Neural cell (in vitro differentiated cells): ENCODE data around the gene APRT. TPM values are rescaled to one million over a fixed set of nuclear protein-coding genes. Genes with fewer than 3 reads are reported as not detected.
"Not testable (repeated sequence)": the region's sequence is repeated elsewhere in the genome, so short reads cannot be mapped to it uniquely, and the experiment has no call there.

Experiments used
- H2AFZ ChIP-seq: fragments of 200-600, 300-800 bp; sonication (generic), shearing (Covaris generic); 2 replicates; pipeline ENCODE4 v1.6.0; 2014; ENCODE audit warnings: low read depth, mild to moderate bottlenecking, antibody characterized with exemption, low read length, moderate library complexity
- H3F3A ChIP-seq: fragments of 200-600 bp; shearing (Covaris generic); 2 replicates; pipeline ENCODE4 v1.6.1; 2016; ENCODE audit warnings: mild to moderate bottlenecking, moderate library complexity, mixed read lengths, antibody characterized with exemption, low read length; ENCODE audit not compliant: insufficient read depth, poor library complexity, severe bottlenecking
- H3K27ac ChIP-seq: fragments of 200-600, 300-800 bp; sonication (generic), shearing (Covaris generic); 2 replicates; pipeline ENCODE4 v1.5.1; 2014; ENCODE audit warnings: mild to moderate bottlenecking, low read length, moderate library complexity
- H3K27me3 ChIP-seq: fragments of 300-800, 200-600 bp; sonication (generic), shearing (Covaris generic); 2 replicates; pipeline ENCODE4 v1.6.0; 2014; ENCODE audit warnings: mild to moderate bottlenecking, low read depth, low read length, moderate library complexity; ENCODE audit not compliant: insufficient read depth
- H3K36me3 ChIP-seq: fragments of 300-800, 200-600 bp; sonication (generic), shearing (Covaris generic); 2 replicates; pipeline ENCODE4 v1.5.1; 2014; ENCODE audit warnings: mild to moderate bottlenecking, antibody characterized with exemption, low read length, moderate library complexity; ENCODE audit not compliant: insufficient read depth
- H3K4me2 ChIP-seq: fragments of 300-800, 200-600 bp; sonication (generic), shearing (Covaris generic); 2 replicates; pipeline ENCODE4 v1.6.0; 2014; ENCODE audit warnings: mild to moderate bottlenecking, low read length
- H3K4me3 ChIP-seq: fragments of 300-800, 200-600 bp; sonication (generic), shearing (Covaris generic); 2 replicates; pipeline ENCODE4 v1.5.1; 2014; ENCODE audit warnings: mild to moderate bottlenecking, low read length, moderate library complexity
- H3K79me2 ChIP-seq: fragments of 200-600 bp; shearing (Covaris generic); replicated peaks from 2 replicates; pipeline ENCODE4 v1.6.0; 2014; ENCODE audit warnings: mild to moderate bottlenecking, low read length, moderate library complexity; ENCODE audit not compliant: insufficient read depth
- H3K9ac ChIP-seq: fragments of 300-800, 200-600 bp; sonication (generic), shearing (Covaris generic); 2 replicates; pipeline ENCODE4 v1.6.1; 2016; ENCODE audit warnings: mild to moderate bottlenecking, low read length, mixed read lengths
- H3K9me2 ChIP-seq: fragments of 200-600 bp; shearing (Covaris generic); 2 replicates; pipeline ENCODE4 v1.6.1; 2016; ENCODE audit warnings: mild to moderate bottlenecking, low read length, mixed read lengths; ENCODE audit not compliant: insufficient read depth
- H3K9me3 ChIP-seq: fragments of 200-600, 300-800 bp; sonication (generic), shearing (Covaris generic); 2 replicates; pipeline ENCODE4 v1.6.1; 2016; ENCODE audit warnings: mild to moderate bottlenecking, mixed run types, low read length, moderate library complexity, mixed read lengths
- H4K20me1 ChIP-seq: fragments of 200-600 bp; shearing (Covaris generic); 2 replicates; pipeline ENCODE4 v1.6.1; 2016; ENCODE audit warnings: mild to moderate bottlenecking, mixed run types; ENCODE audit not compliant: insufficient read depth
- EP300 ChIP-seq: fragments of 450-650 bp; conservative IDR thresholded peaks from 2 replicates; pipeline ENCODE4 v1.6.1; 2014; ENCODE audit warnings: antibody characterized with exemption, mild to moderate bottlenecking, moderate library complexity; ENCODE audit not compliant: poor library complexity, severe bottlenecking
- EZH2 ChIP-seq: fragments of 200-600, 300-800 bp; shearing (Covaris generic), sonication (generic); IDR thresholded peaks from 2 replicates; pipeline ENCODE4 v1.6.1; 2014; ENCODE audit warnings: antibody characterized with exemption, low read length, borderline replicate concordance, mild to moderate bottlenecking; ENCODE audit not compliant: insufficient read depth, poor library complexity, severe bottlenecking
- MXI1 ChIP-seq: fragments of 450-650 bp; conservative IDR thresholded peaks from 2 replicates; pipeline ENCODE4 v1.6.1; 2014; ENCODE audit warnings: antibody characterized with exemption, mild to moderate bottlenecking; ENCODE audit not compliant: poor library complexity, severe bottlenecking
- POLR2AphosphoS5 ChIP-seq: IDR thresholded peaks from 2 replicates; pipeline ENCODE4 v1.6.1; 2012
- RAD21 ChIP-seq: fragments of 450-650 bp; conservative IDR thresholded peaks from 2 replicates; pipeline ENCODE4 v1.6.1; 2014; ENCODE audit warnings: antibody characterized with exemption, mild to moderate bottlenecking, moderate library complexity
- REST ChIP-seq: IDR thresholded peaks from 2 replicates; pipeline ENCODE4 v1.6.1; 2012; ENCODE audit warnings: borderline replicate concordance
- SMC3 ChIP-seq: fragments of 450-650 bp; conservative IDR thresholded peaks from 2 replicates; pipeline ENCODE4 v1.6.1; 2014; ENCODE audit warnings: antibody characterized with exemption, mild to moderate bottlenecking, moderate library complexity; ENCODE audit not compliant: poor library complexity
- TAF1 ChIP-seq: IDR thresholded peaks from 2 replicates; pipeline ENCODE4 v1.6.1; 2012; ENCODE audit warnings: low read depth
- polyA plus RNA-seq: library from polyadenylated mRNA; depleted of rRNA; stranded (reverse); fragments of >200 nt; gene quantifications from 2 replicates; pipeline ENCODE4 v1.2.3, GENCODE V29; 2014
- TF ChIP-seq, protein P1 (sequence below): fragments of 450-650 bp; IDR thresholded peaks from 2 replicates; pipeline ENCODE4 v1.5.1; 2014; ENCODE audit warnings: antibody characterized with exemption, mild to moderate bottlenecking, moderate library complexity; ENCODE audit not compliant: poor library complexity, severe bottlenecking

The APRT gene
- polyA plus RNA-seq, 1 donor from 2014 or later = 52.0 TPM

DNA sequence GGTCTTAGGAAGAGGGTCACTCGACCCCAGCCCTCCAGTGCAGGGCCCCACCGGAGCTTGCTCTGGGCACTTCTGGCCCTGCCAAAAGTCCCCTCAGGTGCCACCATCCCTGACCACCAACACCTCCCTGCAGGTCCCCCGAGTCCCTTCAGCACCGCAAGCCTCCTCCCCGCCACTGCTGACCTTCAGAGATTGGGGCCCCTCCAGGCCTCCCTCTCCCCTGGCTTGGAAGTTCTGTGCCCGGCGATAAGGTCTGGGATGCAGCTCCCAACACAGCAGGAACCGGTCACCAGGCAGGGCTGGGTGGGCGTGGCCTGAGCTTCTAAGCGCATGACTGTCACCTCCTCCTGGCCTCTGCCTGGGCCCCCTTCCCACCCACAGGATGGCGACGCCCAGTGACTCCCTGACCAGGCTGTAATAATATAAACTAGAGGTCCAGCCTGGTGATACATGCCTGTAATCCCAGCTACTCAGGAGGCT, 37.9 kb downstream of the APRT start:
- Histone ChIP-seq H3K4me3 (no peak overlapping the region), H3K79me2 (no peaks in the 10 kb centered on the region), H3K36me3 (no peaks in the 10 kb centered on the region), H3K9me2 (no peaks in the 10 kb centered on the region), H3K9ac (no peak overlapping the region), H4K20me1 (no peaks in the 10 kb centered on the region), H3K4me2 (no peak overlapping the region), H3F3A (no peaks in the 10 kb centered on the region), H3K27ac (no peak overlapping the region), H2AFZ (no peak overlapping the region), H3K27me3 (no peaks in the 10 kb centered on the region), H3K9me3 (no peaks in the 10 kb centered on the region)
- TF ChIP-seq TAF1 (no peak), EZH2 (no peak), RAD21 (no peak), POLR2AphosphoS5 (no peak), SMC3 (no peak), MXI1 (no peak), REST (no peak), EP300 (no peak)
- TF ChIP-seq, protein P1, sequence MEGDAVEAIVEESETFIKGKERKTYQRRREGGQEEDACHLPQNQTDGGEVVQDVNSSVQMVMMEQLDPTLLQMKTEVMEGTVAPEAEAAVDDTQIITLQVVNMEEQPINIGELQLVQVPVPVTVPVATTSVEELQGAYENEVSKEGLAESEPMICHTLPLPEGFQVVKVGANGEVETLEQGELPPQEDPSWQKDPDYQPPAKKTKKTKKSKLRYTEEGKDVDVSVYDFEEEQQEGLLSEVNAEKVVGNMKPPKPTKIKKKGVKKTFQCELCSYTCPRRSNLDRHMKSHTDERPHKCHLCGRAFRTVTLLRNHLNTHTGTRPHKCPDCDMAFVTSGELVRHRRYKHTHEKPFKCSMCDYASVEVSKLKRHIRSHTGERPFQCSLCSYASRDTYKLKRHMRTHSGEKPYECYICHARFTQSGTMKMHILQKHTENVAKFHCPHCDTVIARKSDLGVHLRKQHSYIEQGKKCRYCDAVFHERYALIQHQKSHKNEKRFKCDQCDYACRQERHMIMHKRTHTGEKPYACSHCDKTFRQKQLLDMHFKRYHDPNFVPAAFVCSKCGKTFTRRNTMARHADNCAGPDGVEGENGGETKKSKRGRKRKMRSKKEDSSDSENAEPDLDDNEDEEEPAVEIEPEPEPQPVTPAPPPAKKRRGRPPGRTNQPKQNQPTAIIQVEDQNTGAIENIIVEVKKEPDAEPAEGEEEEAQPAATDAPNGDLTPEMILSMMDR = no peak

GRCh38 chr16:88772871-88773811, 38.6 kb downstream of the APRT start:
- no peak overlapping the region for H3K9ac ChIP-seq
- H3K9me3 ChIP-seq = no peaks in the 10 kb centered on the region
- no peaks in the 10 kb centered on the region for H3F3A ChIP-seq
- no peaks in the 10 kb centered on the region for H3K9me2 ChIP-seq
- H3K27me3 ChIP-seq = no peaks in the 10 kb centered on the region
- H2AFZ ChIP-seq = no peak overlapping the region
- H3K79me2 ChIP-seq = no peaks in the 10 kb centered on the region
- no peak overlapping the region for H3K4me2 ChIP-seq
- H3K4me3 ChIP-seq = no peak overlapping the region
- no peak overlapping the region for H3K27ac ChIP-seq
- no peaks in the 10 kb centered on the region for H4K20me1 ChIP-seq
- no peak for TF ChIP-seq REST
- TF ChIP-seq POLR2AphosphoS5 = no peak
- TF ChIP-seq EZH2 = no peak
- TF ChIP-seq SMC3 = no peak
- TF ChIP-seq TAF1 = no peak
- TF ChIP-seq RAD21 = no peak
- TF ChIP-seq EP300 = no peak
- TF ChIP-seq, protein P1 = no peak
- no peak for TF ChIP-seq MXI1
- no peaks in the 10 kb centered on the region for H3K36me3 ChIP-seq

DNA sequence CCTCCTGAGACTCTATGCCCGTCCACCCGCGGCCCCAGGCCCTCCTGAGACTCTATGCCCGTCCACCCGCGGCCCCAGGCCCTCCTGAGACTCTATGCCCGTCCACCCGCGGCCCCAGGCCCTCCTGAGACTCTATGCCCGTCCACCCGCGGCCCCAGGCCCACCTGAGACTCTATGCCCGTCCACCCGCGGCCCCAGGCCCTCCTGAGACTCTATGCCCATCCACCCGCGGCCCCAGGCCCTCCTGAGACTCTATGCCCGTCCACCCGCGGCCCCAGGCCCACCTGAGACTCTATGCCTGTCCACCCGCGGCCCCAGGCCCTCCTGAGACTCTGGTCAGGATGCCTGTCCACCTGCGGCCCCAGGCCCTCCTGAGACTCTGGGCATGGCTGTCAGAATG, 39.9 kb downstream of the APRT start:
- not testable (repeated sequence) for H3K27ac ChIP-seq, H3K4me3 ChIP-seq, H3K27me3 ChIP-seq, H3K4me2 ChIP-seq, H3K9ac ChIP-seq, H3F3A ChIP-seq, H4K20me1 ChIP-seq, H3K9me3 ChIP-seq, H3K79me2 ChIP-seq, H3K9me2 ChIP-seq, H3K36me3 ChIP-seq, H2AFZ ChIP-seq
